ENCODE measurements around the gene DMWD. TPM values are rescaled to one million over a fixed set of nuclear protein-coding genes. Genes with fewer than 3 reads are reported as not detected.

DMWD gene
- total RNA-seq, 1 experiment from 2014 or later: 64.6 TPM

DNA sequence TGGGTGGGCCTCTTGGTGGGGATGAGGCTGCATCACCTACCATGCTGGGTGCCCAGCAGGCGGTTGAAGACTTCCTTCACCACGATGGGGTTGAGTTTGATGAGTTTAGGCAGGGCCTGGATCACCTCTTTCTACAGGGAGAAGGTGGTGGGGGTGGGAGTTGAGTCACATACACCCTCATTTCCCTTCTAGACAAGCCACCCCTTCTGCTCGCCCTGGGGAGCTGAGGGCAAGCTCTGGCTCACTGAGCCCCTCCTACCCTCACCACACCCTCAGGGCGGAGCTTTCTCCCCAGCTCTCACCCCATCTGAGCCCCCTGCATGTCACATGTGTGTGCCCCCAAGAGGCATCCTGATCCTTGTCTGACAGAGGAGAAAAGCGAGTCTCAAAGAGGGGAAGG, 30.1 kb upstream of the DMWD start:
- no peak for DNase-seq (ENCODE audit: low read depth, low spot score)
- ChIA-PET CTCF (no interaction called here), POLR2A (no interaction called here)
- no TSS peak for BruUV-seq (replicated peaks)
- Histone ChIP-seq H3K9me3 (ENCODE audit: control insufficient read depth, insufficient read depth, low read depth, low read length) (no peaks in the 10 kb centered on the region), H3K27ac (ENCODE audit: low read length) (no peak overlapping the region), H3K36me3 (ENCODE audit: control insufficient read depth, insufficient read depth, low read length) (no peaks in the 10 kb centered on the region), H3K27me3 (ENCODE audit: control insufficient read depth, insufficient read depth, low read length) (no peaks in the 10 kb centered on the region), H3K4me1 (ENCODE audit: control insufficient read depth, insufficient read depth, low read length) (no peaks in the 10 kb centered on the region; the same call in 1 of the 2 replicates), H3K4me3 (ENCODE audit: low read depth in 2 of 2, low read length in 2 of 2) (no peak overlapping the region)
- in situ Hi-C loops (cut with HindIII; ENCODE audit: low pct_unique_long_range_greater_than_20kb, low sequenced_read_pairs) (no loop called here), intact Hi-C loops (cut with micrococcal nuclease; ENCODE audit: unreplicated experiment) (no loop called here)
- ATAC-seq: no peak
- TF ChIP-seq REST (IDR thresholded peaks at IDR 0.05; ENCODE audit: insufficient read depth in 1 of 2, low read depth in 2 of 2, low read length in 1 of 2) (no peak), TCF7L2 (IDR thresholded peaks at IDR 0.05; ENCODE audit: low read depth, low read length) (no peak), SIN3A (IDR thresholded peaks at IDR 0.05; ENCODE audit: borderline replicate concordance, insufficient read depth, low read depth, low read length) (no peak), POLR2AphosphoS5 (IDR thresholded peaks at IDR 0.05; ENCODE audit: low read depth, low read length) (no peak)
- TF ChIP-seq, protein P1, sequence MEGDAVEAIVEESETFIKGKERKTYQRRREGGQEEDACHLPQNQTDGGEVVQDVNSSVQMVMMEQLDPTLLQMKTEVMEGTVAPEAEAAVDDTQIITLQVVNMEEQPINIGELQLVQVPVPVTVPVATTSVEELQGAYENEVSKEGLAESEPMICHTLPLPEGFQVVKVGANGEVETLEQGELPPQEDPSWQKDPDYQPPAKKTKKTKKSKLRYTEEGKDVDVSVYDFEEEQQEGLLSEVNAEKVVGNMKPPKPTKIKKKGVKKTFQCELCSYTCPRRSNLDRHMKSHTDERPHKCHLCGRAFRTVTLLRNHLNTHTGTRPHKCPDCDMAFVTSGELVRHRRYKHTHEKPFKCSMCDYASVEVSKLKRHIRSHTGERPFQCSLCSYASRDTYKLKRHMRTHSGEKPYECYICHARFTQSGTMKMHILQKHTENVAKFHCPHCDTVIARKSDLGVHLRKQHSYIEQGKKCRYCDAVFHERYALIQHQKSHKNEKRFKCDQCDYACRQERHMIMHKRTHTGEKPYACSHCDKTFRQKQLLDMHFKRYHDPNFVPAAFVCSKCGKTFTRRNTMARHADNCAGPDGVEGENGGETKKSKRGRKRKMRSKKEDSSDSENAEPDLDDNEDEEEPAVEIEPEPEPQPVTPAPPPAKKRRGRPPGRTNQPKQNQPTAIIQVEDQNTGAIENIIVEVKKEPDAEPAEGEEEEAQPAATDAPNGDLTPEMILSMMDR (IDR thresholded peaks at IDR 0.05): no peak

DNA sequence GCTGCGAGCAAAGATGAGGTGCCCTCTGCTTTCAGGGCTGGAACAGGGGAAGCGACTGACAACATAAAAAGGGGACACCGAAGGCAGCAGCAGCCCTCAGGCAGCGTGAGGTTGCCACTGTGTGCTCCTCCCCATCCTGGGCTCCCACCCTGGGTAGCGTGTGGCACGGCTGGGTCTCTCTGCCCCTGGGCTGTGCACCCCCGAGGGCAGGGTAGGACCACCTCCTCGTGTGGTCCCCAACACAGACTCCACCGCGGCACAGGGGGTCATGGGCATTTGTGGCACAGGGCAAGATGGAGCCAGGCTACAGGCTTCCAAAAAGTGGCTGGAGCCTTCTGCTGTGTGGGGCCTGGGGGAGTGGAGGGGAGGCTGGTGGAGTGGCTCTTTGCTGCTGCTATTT, 28.9 kb upstream of the DMWD start:
- Histone ChIP-seq H3K4me1 (ENCODE audit: control insufficient read depth, insufficient read depth, low read length) (no peaks in the 10 kb centered on the region; the same call in 1 of the 2 replicates), H3K27ac (ENCODE audit: low read length) (no peak overlapping the region), H3K27me3 (ENCODE audit: control insufficient read depth, insufficient read depth, low read length) (no peaks in the 10 kb centered on the region), H3K36me3 (ENCODE audit: control insufficient read depth, insufficient read depth, low read length) (no peaks in the 10 kb centered on the region), H3K4me3 (ENCODE audit: low read depth in 2 of 2, low read length in 2 of 2) (no peak overlapping the region), H3K9me3 (ENCODE audit: control insufficient read depth, insufficient read depth, low read depth, low read length) (no peaks in the 10 kb centered on the region)
- CTCF ChIA-PET: no interaction called here
- ATAC-seq: no peak
- TF ChIP-seq SIN3A (IDR thresholded peaks at IDR 0.05; ENCODE audit: borderline replicate concordance, insufficient read depth, low read depth, low read length): no peak
- TF ChIP-seq, protein P1 (IDR thresholded peaks at IDR 0.05): no peak
- TF ChIP-seq REST (IDR thresholded peaks at IDR 0.05; ENCODE audit: insufficient read depth in 1 of 2, low read depth in 2 of 2, low read length in 1 of 2): no peak
- TF ChIP-seq POLR2AphosphoS5 (IDR thresholded peaks at IDR 0.05; ENCODE audit: low read depth, low read length): no peak
- no peak for TF ChIP-seq TCF7L2 (IDR thresholded peaks at IDR 0.05; ENCODE audit: low read depth, low read length)
- POLR2A ChIA-PET: no interaction called here
- in situ Hi-C loops (cut with HindIII; ENCODE audit: low pct_unique_long_range_greater_than_20kb, low sequenced_read_pairs): no loop called here
- BruUV-seq (replicated peaks): no TSS peak
- intact Hi-C loops (cut with micrococcal nuclease; ENCODE audit: unreplicated experiment): no loop called here
- DNase-seq (ENCODE audit: low read depth, low spot score): no peak
